ENCODE results near the gene HSP90AA1.

Gene HSP90AA1

GRCh38 chr14:102034301-102034700 is 52.5 kb downstream of the HSP90AA1 start:
- DNase-seq: no peak

DNA sequence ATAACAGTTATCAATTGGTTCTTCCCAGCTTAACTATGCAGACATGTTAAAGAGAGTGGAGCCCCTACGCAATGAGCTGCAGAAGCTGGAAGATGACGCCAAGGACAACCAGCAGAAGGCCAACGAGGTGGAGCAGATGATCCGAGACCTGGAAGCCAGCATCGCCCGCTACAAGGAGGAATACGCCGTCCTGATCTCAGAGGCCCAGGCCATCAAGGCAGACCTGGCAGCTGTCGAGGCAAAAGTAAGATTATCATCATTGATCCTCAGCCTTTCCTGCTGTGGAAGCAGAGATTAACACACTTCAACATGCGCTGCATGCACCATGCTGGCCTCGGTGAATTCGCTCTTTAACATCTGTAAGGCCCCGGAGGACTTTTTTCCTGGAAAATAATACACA is 53.6 kb downstream of the HSP90AA1 start:
- no peak for DNase-seq

Data from NCI-H2029 treated with DMSO at 0.1 percent for 48 hours (cell line).